ENCODE results near the gene C6orf136. TPM values are rescaled to one million over a fixed set of nuclear protein-coding genes. Genes with fewer than 3 reads are reported as not detected.
A peak's percentile ranks its signal among the peaks of the same experiment; 100 is the strongest.

Gene C6orf136
- polyA plus RNA-seq, 1 donor (not counting 4 experiments of a cell fraction or from before 2014, with no cell fraction given): 7.8 TPM

- no peak for TF ChIP-seq EZH2 (IDR thresholded peaks at IDR 0.05; ENCODE audit: low read length)
- peak in 1 of 3 experiments; percentile 31 for TF ChIP-seq CTCF (optimal IDR thresholded peaks at IDR 0.05 in 1 of 3, IDR thresholded peaks at IDR 0.05 in 1 of 3, conservative IDR thresholded peaks at IDR 0.05 in 1 of 3; ENCODE audit: extremely low read depth in 1 of 3, insufficient read depth in 2 of 3, low read length in 3 of 3)
Measured at GRCh38 chr6:30685157-30686008, 38.5 kb downstream of the C6orf136 start.

GRCh38 chr6:30686009-30686907 lies 39.3 kb downstream of the C6orf136 start, which contains the start of gene PPP1R18:
Gene PPP1R18 (minus strand): TSS chr6:30686645. CDS start chr6:30686018, 627 bp downstream.
- FAIRE-seq: no peak
- H3K4me2 ChIP-seq (ENCODE audit: control insufficient read depth, extremely low read depth, insufficient read depth, low read depth, low read length): peak within 1 kb of the TSS; percentile 100
- TF ChIP-seq EZH2 (IDR thresholded peaks at IDR 0.05; ENCODE audit: low read length) (no peak), CTCF (optimal IDR thresholded peaks at IDR 0.05 in 1 of 3, IDR thresholded peaks at IDR 0.05 in 1 of 3, conservative IDR thresholded peaks at IDR 0.05 in 1 of 3; ENCODE audit: extremely low read depth in 1 of 3, insufficient read depth in 2 of 3, low read length in 3 of 3) (peak in 1 of 3 experiments; percentile 2)
- peaks cover 79% of the 10 kb centered on the region for H3K79me2 ChIP-seq (ENCODE audit: control insufficient read depth, insufficient read depth, low read length)
- peak within 1 kb of the TSS; percentile 94 for H3K27ac ChIP-seq (ENCODE audit: control insufficient read depth, insufficient read depth, low read length)
- H3K4me1 ChIP-seq (ENCODE audit: control insufficient read depth, extremely low read depth, insufficient read depth, low read length): peaks cover 44% of the 10 kb centered on the region
- peak within 1 kb of the TSS; percentile 39 for H2AFZ ChIP-seq (ENCODE audit: control insufficient read depth, low read length)
- H3K9me1 ChIP-seq (ENCODE audit: control insufficient read depth, extremely low read depth, insufficient read depth, low read length): no peaks in the 10 kb centered on the region
- peaks cover 10 to 31% of the 10 kb centered on the region in 2 experiments for H3K36me3 ChIP-seq (ENCODE audit: control insufficient read depth in 2 of 2, extremely low read depth in 1 of 2, insufficient read depth in 2 of 2, low read length in 2 of 2)
- peak within 1 kb of the TSS; percentile 97 for H3K9ac ChIP-seq (ENCODE audit: control insufficient read depth, extremely low read depth, insufficient read depth, low read length)
- H3K27me3 ChIP-seq (ENCODE audit: control insufficient read depth, extremely low read depth, insufficient read depth, low read length): no peaks in the 10 kb centered on the region
- no peaks in the 10 kb centered on the region for H3K9me3 ChIP-seq (ENCODE audit: control insufficient read depth, low read depth, low read length)
- dilution Hi-C loops (cut with MboI; ENCODE audit: extremely low pct_ligation_motif_present, low sequenced_read_pairs): no loop called here
- peak within 1 kb of the TSS; percentile 82 to 94 (median 87) for H3K4me3 ChIP-seq (ENCODE audit: control insufficient read depth in 2 of 3, extremely low read depth in 1 of 3, insufficient read depth in 2 of 3, low read depth in 1 of 3, low read length in 3 of 3)
- H4K20me1 ChIP-seq (ENCODE audit: control insufficient read depth, extremely low read depth, insufficient read depth, low read length): peaks cover 8% of the 10 kb centered on the region
- DNase-seq (ENCODE audit: low read depth, low spot score): no peak

More at GRCh38 chr6:30685157-30686008, 38.5 kb downstream of the C6orf136 start:
- no peak overlapping the region for H2AFZ ChIP-seq (ENCODE audit: control insufficient read depth, low read length)
- peaks cover 44% of the 10 kb centered on the region for H3K4me1 ChIP-seq (ENCODE audit: control insufficient read depth, extremely low read depth, insufficient read depth, low read length)
- H3K27ac ChIP-seq (ENCODE audit: control insufficient read depth, insufficient read depth, low read length): peak overlapping the region; percentile 94
- no peak for FAIRE-seq
- H3K4me3 ChIP-seq (ENCODE audit: control insufficient read depth in 2 of 3, extremely low read depth in 1 of 3, insufficient read depth in 2 of 3, low read depth in 1 of 3, low read length in 3 of 3): peak overlapping the region; percentile 68 to 94 (median 82)
- no peaks in the 10 kb centered on the region for H3K27me3 ChIP-seq (ENCODE audit: control insufficient read depth, extremely low read depth, insufficient read depth, low read length)
- peaks cover 11% of the 10 kb centered on the region for H4K20me1 ChIP-seq (ENCODE audit: control insufficient read depth, extremely low read depth, insufficient read depth, low read length)
- DNase-seq (ENCODE audit: low read depth, low spot score): no peak
- H3K9me1 ChIP-seq (ENCODE audit: control insufficient read depth, extremely low read depth, insufficient read depth, low read length): no peaks in the 10 kb centered on the region
- no peaks in the 10 kb centered on the region for H3K9me3 ChIP-seq (ENCODE audit: control insufficient read depth, low read depth, low read length)
- peak overlapping the region; percentile 97 for H3K9ac ChIP-seq (ENCODE audit: control insufficient read depth, extremely low read depth, insufficient read depth, low read length)
- H3K4me2 ChIP-seq (ENCODE audit: control insufficient read depth, extremely low read depth, insufficient read depth, low read depth, low read length): peak overlapping the region; percentile 100
- peaks cover 10 to 37% of the 10 kb centered on the region in 2 experiments for H3K36me3 ChIP-seq (ENCODE audit: control insufficient read depth in 2 of 2, extremely low read depth in 1 of 2, insufficient read depth in 2 of 2, low read length in 2 of 2)
- dilution Hi-C loops (cut with MboI; ENCODE audit: extremely low pct_ligation_motif_present, low sequenced_read_pairs): no loop called here
- peaks cover 87% of the 10 kb centered on the region for H3K79me2 ChIP-seq (ENCODE audit: control insufficient read depth, insufficient read depth, low read length)

All from keratinocyte (primary cell).